ENCODE measurements around the gene MBLAC1. TPM values are rescaled to one million over a fixed set of nuclear protein-coding genes. Genes with fewer than 3 reads are reported as not detected.
A peak's percentile ranks its signal among the peaks of the same experiment; 100 is the strongest.

MBLAC1 gene
- polyA plus RNA-seq, 3 donors, result 0.57 to 0.81 (median 0.59) TPM

DNA sequence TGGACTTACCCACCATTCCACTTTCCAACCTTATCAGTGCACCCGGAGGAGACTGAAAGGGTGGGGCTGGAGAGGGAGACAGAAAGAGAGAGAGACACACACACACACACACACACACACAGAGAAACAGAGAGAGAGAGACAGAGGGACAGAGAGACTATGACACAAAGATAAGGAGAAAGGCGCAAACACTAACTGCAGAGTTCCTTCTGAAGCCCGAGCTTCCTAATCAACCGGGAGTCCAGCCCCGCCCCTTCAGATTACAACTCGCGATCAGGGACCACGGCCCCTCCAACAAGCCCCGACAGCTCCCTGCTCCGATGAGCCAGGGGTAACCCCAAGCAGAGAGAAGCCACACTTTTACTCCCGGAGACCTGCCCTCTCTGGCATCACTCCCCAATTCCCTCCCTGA, 41.2 kb downstream of the MBLAC1 start:
- Histone ChIP-seq H3K27ac (ENCODE audit: low read depth in 1 of 2, low read length in 2 of 2) (no peak overlapping the region), H4K20me1 (ENCODE audit: insufficient read depth, low read length) (no peaks in the 10 kb centered on the region), H3K9ac (ENCODE audit: insufficient read depth, low read length, poor library complexity, severe bottlenecking) (peak overlapping the region; percentile 5), H3K4me3 (replicated peaks in 1 of 3; ENCODE audit: low read depth in 2 of 3, low read length in 3 of 3) (peak overlapping the region in 2 of 3 experiments; percentile 1 to 68), H3K9me3 (replicated peaks in 1 of 2; ENCODE audit: control insufficient read depth in 1 of 2, insufficient read depth in 1 of 2, low read length in 2 of 2) (peaks cover 0 to 11% of the 10 kb centered on the region in 2 donors), H3K36me3 (replicated peaks in 1 of 2; ENCODE audit: control insufficient read depth in 1 of 2, insufficient read depth in 2 of 2, low read length in 2 of 2) (no peaks in the 10 kb centered on the region), H3K4me1 (ENCODE audit: control insufficient read depth in 1 of 2, insufficient read depth in 2 of 2, low read length in 2 of 2) (peaks cover 36 to 42% of the 10 kb centered on the region in 2 donors), H2AFZ (ENCODE audit: insufficient read depth, low read depth, low read length, poor library complexity, severe bottlenecking) (peak overlapping the region; percentile 59), H3K27me3 (ENCODE audit: control insufficient read depth in 2 of 2, insufficient read depth in 2 of 2, low read length in 2 of 2) (peaks cover 38 to 65% of the 10 kb centered on the region in 2 donors), H3K4me2 (replicated peaks; ENCODE audit: extremely low read depth, low read length, poor library complexity, severe bottlenecking) (peak overlapping the region; percentile 70), H3K79me2 (ENCODE audit: insufficient read depth, low read length) (no peaks in the 10 kb centered on the region)
- Mint-ChIP-seq H3K4me3 (peak overlapping the region; percentile 78 to 94), H3K36me3 (peaks cover 4 to 16% of the 10 kb centered on the region in 2 donors), H3K4me1 (peaks cover 41% of the 10 kb centered on the region), H3K27me3 (ENCODE audit: low read depth in 3 of 3) (peaks cover 64 to 84% (median 70%) of the 10 kb centered on the region in 3 donors), H3K9me3 (peaks cover 0 to 22% (median 9%) of the 10 kb centered on the region in 7 donors), H3K27ac (peak overlapping the region in 1 of 7 donors; percentile 83)
- TF ChIP-seq, protein P1, sequence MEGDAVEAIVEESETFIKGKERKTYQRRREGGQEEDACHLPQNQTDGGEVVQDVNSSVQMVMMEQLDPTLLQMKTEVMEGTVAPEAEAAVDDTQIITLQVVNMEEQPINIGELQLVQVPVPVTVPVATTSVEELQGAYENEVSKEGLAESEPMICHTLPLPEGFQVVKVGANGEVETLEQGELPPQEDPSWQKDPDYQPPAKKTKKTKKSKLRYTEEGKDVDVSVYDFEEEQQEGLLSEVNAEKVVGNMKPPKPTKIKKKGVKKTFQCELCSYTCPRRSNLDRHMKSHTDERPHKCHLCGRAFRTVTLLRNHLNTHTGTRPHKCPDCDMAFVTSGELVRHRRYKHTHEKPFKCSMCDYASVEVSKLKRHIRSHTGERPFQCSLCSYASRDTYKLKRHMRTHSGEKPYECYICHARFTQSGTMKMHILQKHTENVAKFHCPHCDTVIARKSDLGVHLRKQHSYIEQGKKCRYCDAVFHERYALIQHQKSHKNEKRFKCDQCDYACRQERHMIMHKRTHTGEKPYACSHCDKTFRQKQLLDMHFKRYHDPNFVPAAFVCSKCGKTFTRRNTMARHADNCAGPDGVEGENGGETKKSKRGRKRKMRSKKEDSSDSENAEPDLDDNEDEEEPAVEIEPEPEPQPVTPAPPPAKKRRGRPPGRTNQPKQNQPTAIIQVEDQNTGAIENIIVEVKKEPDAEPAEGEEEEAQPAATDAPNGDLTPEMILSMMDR (IDR thresholded peaks at IDR 0.05), result no peak
- WGBS (ENCODE audit: insufficient coverage), result 0% methylated on average over 9 of the region's 11 CpGs
- intact Hi-C loops (cut with micrococcal nuclease), result no loop called here
- DNase-seq, result no peak

DNA sequence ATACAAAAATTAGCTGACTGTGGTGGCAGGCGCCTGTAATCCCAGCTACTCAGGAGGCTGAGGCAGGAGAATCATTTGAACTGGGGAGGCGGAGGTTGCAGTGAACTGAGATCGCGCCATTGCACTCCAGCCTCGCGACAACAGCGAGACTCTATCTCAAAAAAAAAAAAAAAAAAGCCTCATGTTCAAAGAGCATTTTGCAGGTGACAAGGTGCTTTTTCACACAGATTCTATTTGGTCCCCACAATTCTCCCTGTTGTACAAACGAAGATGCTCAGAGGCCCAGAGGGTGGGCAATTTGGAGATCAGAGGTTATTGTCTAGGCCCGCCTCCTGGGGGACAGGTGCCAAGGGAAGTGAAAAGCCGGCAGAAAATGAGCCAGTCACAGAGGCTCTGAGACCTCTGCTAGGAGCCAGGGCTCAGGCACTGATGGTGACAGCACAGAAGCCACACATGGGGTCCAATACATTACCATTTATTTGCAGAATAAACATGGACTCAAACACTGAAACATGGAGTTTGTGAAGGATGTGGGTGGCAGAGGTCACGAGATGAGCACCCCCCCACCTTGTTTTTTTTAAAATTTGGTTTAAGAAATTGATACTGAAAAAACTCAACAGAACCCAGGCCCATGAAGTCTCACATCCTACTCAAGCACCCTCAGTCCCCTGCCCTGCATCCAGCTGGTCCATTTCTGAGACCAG, 42.5 kb downstream of the MBLAC1 start:
- Mint-ChIP-seq H3K4me1 (peaks cover 41% of the 10 kb centered on the region), H3K36me3 (peaks cover 4 to 19% of the 10 kb centered on the region in 2 donors), H3K4me3 (peak overlapping the region; percentile 9 to 94), H3K9me3 (peaks cover 0 to 22% (median 9%) of the 10 kb centered on the region in 7 donors), H3K27me3 (ENCODE audit: low read depth in 3 of 3) (peaks cover 64 to 86% (median 73%) of the 10 kb centered on the region in 3 donors), H3K27ac (no peak overlapping the region)
- no peak for DNase-seq
- 84% methylated on average over 8 of the region's 11 CpGs for WGBS (ENCODE audit: insufficient coverage)
- no peaks in the 10 kb centered on the region for H4K20me1 ChIP-seq (ENCODE audit: insufficient read depth, low read length)
- no peak overlapping the region for H3K27ac ChIP-seq (ENCODE audit: low read depth in 1 of 2, low read length in 2 of 2)
- H3K79me2 ChIP-seq (ENCODE audit: insufficient read depth, low read length), result no peaks in the 10 kb centered on the region
- peaks cover 0 to 11% of the 10 kb centered on the region in 2 donors for H3K9me3 ChIP-seq (replicated peaks in 1 of 2; ENCODE audit: control insufficient read depth in 1 of 2, insufficient read depth in 1 of 2, low read length in 2 of 2)
- H3K27me3 ChIP-seq (ENCODE audit: control insufficient read depth in 2 of 2, insufficient read depth in 2 of 2, low read length in 2 of 2), result peaks cover 38 to 61% of the 10 kb centered on the region in 2 donors
- H3K9ac ChIP-seq (ENCODE audit: insufficient read depth, low read length, poor library complexity, severe bottlenecking), result no peak overlapping the region
- no peak overlapping the region for H2AFZ ChIP-seq (ENCODE audit: insufficient read depth, low read depth, low read length, poor library complexity, severe bottlenecking)
- intact Hi-C loops (cut with micrococcal nuclease), result no loop called here
- no peak overlapping the region for H3K4me3 ChIP-seq (replicated peaks in 1 of 3; ENCODE audit: low read depth in 2 of 3, low read length in 3 of 3)
- H3K4me2 ChIP-seq (replicated peaks; ENCODE audit: extremely low read depth, low read length, poor library complexity, severe bottlenecking), result no peak overlapping the region
- TF ChIP-seq, protein P1 (IDR thresholded peaks at IDR 0.05), result no peak
- H3K36me3 ChIP-seq (replicated peaks in 1 of 2; ENCODE audit: control insufficient read depth in 1 of 2, insufficient read depth in 2 of 2, low read length in 2 of 2), result no peaks in the 10 kb centered on the region
- peaks cover 36 to 42% of the 10 kb centered on the region in 2 donors for H3K4me1 ChIP-seq (ENCODE audit: control insufficient read depth in 1 of 2, insufficient read depth in 2 of 2, low read length in 2 of 2)
